ENCODE results near the gene EFHD2. TPM values are rescaled to one million over a fixed set of nuclear protein-coding genes. Genes with fewer than 3 reads are reported as not detected.
"Not testable (repeated sequence)": the region's sequence is repeated elsewhere in the genome, so short reads cannot be mapped to it uniquely, and the experiment has no call there.

EFHD2 gene
- total RNA-seq, 1 experiment from 2014 or later: 29.5 TPM

DNA sequence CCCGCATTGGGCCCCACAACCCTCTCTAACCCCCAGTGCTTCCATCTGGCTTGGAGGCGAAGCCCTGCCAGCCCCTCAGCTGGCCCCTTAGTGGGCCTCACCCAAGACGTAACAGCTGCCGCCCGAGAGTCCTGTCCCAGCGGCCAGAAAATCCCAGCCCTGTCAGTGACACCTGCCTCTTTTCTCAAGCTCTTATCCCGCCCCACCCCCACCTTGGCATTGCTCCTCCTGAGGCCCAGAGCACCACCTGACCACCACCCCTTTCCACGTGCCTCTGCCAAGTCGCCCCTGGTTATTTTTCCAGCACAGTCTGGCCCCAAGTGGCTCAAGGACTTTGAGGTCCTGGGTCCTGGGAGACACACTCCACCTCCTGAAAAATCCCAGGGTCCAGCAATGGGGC lies 22.6 kb downstream of the EFHD2 start:
- Mint-ChIP-seq H3K36me3 (ENCODE audit: insufficient read depth, unreplicated experiment) (no peaks in the 10 kb centered on the region), H3K4me3 (ENCODE audit: unreplicated experiment) (no peak overlapping the region), H3K4me1 (ENCODE audit: low read depth, unreplicated experiment) (no peaks in the 10 kb centered on the region), H3K27ac (ENCODE audit: unreplicated experiment) (peak overlapping the region; percentile 53), H3K27me3 (ENCODE audit: insufficient read depth, unreplicated experiment) (no peaks in the 10 kb centered on the region), H3K9me3 (ENCODE audit: unreplicated experiment) (no peaks in the 10 kb centered on the region)
- no peak overlapping the region for H3K4me3 ChIP-seq (ENCODE audit: low read depth, low read length)
- POLR2A ChIA-PET: interaction anchor here (0.5 kb wide), 1 partner anchor 23 kb away, joined by 4 read pairs; no protein-coding TSS in a partner anchor
- no TSS peak for BruUV-seq (replicated peaks)
- no peaks in the 10 kb centered on the region for H3K4me1 ChIP-seq
- TF ChIP-seq CTCF (IDR thresholded peaks at IDR 0.05; ENCODE audit: insufficient read depth in 1 of 2, low read depth in 1 of 2, low read length in 1 of 2, severe bottlenecking in 1 of 2, unreplicated experiment in 1 of 2): no peak
- CTCF ChIA-PET: interaction anchor here (1.5 to 2.6 kb wide), 2 partner anchors 108 to 109 kb away, joined by 5 to 32 read pairs; no protein-coding TSS in a partner anchor
- H3K9me3 ChIP-seq: no peaks in the 10 kb centered on the region
- intact Hi-C loops (cut with micrococcal nuclease; ENCODE audit: unreplicated experiment): no loop called here
- H3K27me3 ChIP-seq (replicated peaks; ENCODE audit: control insufficient read depth, insufficient read depth, low read length): no peaks in the 10 kb centered on the region
- no peak for DNase-seq
- H3K36me3 ChIP-seq (ENCODE audit: control insufficient read depth, insufficient read depth, low read length): no peaks in the 10 kb centered on the region

DNA sequence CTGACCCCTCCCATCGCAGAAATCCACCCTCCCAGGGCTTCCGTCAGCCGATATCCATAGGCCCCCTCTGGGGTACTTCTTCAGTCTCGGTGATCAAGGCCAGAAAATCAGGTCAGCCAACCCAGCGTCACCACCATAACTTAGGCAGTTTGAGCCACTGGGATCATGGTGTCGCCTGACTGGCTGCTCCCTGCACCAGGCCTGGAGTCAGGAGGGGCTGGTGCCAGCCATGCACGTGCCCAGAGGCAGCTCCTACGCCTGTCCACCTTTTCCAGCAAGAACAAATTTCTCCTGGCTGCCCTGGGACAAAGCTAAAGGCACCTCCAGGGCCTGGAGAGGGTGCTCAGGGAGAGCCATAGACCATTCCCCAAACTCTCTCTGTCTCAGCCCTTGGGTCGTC lies 23.8 kb downstream of the EFHD2 start:
- Mint-ChIP-seq H3K27ac (ENCODE audit: unreplicated experiment) (no peak overlapping the region), H3K27me3 (ENCODE audit: insufficient read depth, unreplicated experiment) (no peaks in the 10 kb centered on the region), H3K36me3 (ENCODE audit: insufficient read depth, unreplicated experiment) (no peaks in the 10 kb centered on the region), H3K4me1 (ENCODE audit: low read depth, unreplicated experiment) (no peaks in the 10 kb centered on the region), H3K4me3 (ENCODE audit: unreplicated experiment) (no peak overlapping the region), H3K9me3 (ENCODE audit: unreplicated experiment) (no peaks in the 10 kb centered on the region)
- ChIA-PET CTCF (no interaction called here), POLR2A (no interaction called here)
- H3K27me3 ChIP-seq (replicated peaks; ENCODE audit: control insufficient read depth, insufficient read depth, low read length): no peaks in the 10 kb centered on the region
- no TSS peak for BruUV-seq (replicated peaks)
- H3K4me3 ChIP-seq (ENCODE audit: low read depth, low read length): no peak overlapping the region
- no peaks in the 10 kb centered on the region for H3K36me3 ChIP-seq (ENCODE audit: control insufficient read depth, insufficient read depth, low read length)
- no peaks in the 10 kb centered on the region for H3K4me1 ChIP-seq
- intact Hi-C loops (cut with micrococcal nuclease; ENCODE audit: unreplicated experiment): no loop called here
- H3K9me3 ChIP-seq: no peaks in the 10 kb centered on the region
- DNase-seq: no peak
- no peak for TF ChIP-seq CTCF (IDR thresholded peaks at IDR 0.05; ENCODE audit: insufficient read depth in 1 of 2, low read depth in 1 of 2, low read length in 1 of 2, severe bottlenecking in 1 of 2, unreplicated experiment in 1 of 2)

GRCh38 chr1:15434739-15435138 lies 25.1 kb downstream of the EFHD2 start:
- H3K4me1 Mint-ChIP-seq (ENCODE audit: low read depth, unreplicated experiment); H3K27ac Mint-ChIP-seq (ENCODE audit: unreplicated experiment); H3K4me1 ChIP-seq; DNase-seq; intact Hi-C loops (cut with micrococcal nuclease; ENCODE audit: unreplicated experiment); H3K4me3 Mint-ChIP-seq (ENCODE audit: unreplicated experiment); H3K27me3 Mint-ChIP-seq (ENCODE audit: insufficient read depth, unreplicated experiment); BruUV-seq (replicated peaks); H3K9me3 Mint-ChIP-seq (ENCODE audit: unreplicated experiment); H3K9me3 ChIP-seq; H3K27me3 ChIP-seq (replicated peaks; ENCODE audit: control insufficient read depth, insufficient read depth, low read length); H3K36me3 ChIP-seq (ENCODE audit: control insufficient read depth, insufficient read depth, low read length); H3K36me3 Mint-ChIP-seq (ENCODE audit: insufficient read depth, unreplicated experiment); H3K4me3 ChIP-seq (ENCODE audit: low read depth, low read length); CTCF ChIA-PET: not testable (repeated sequence)
- POLR2A ChIA-PET: interaction anchor here (0.6 kb wide), 1 partner anchor 611 kb away, joined by 6 read pairs; no protein-coding TSS in a partner anchor

All from Caco-2 (cell line).